ENCODE measurements around the gene PPARD.

GRCh38 chr6:35425284-35425683 is 82.9 kb downstream of the PPARD start:
- no peak for TF ChIP-seq CTCF (IDR thresholded peaks at IDR 0.05 in 2 of 3, conservative IDR thresholded peaks at IDR 0.05 in 1 of 3; ENCODE audit: borderline replicate concordance in 1 of 3, insufficient read depth in 1 of 3, low read depth in 2 of 3, low read length in 2 of 3)
- no peak for TF ChIP-seq EZH2 (IDR thresholded peaks at IDR 0.05)
- no peak for TF ChIP-seq CEBPB (IDR thresholded peaks at IDR 0.05; ENCODE audit: low read depth)
- TF ChIP-seq ELF1 (IDR thresholded peaks at IDR 0.05; ENCODE audit: borderline replicate concordance, low read depth), result no peak
- no peak for TF ChIP-seq POLR2AphosphoS5 (IDR thresholded peaks at IDR 0.05; ENCODE audit: low read depth, low read length)
- no peak for TF ChIP-seq FOSL1 (IDR thresholded peaks at IDR 0.05; ENCODE audit: low read depth)
- TF ChIP-seq POLR2A (IDR thresholded peaks at IDR 0.05; ENCODE audit: borderline replicate concordance, extremely low read depth, insufficient read depth, insufficient read length), result no peak
- TF ChIP-seq REST (IDR thresholded peaks at IDR 0.05; ENCODE audit: low read depth), result no peak
- no peak for TF ChIP-seq EGR1 (IDR thresholded peaks at IDR 0.05; ENCODE audit: low read depth)
- TF ChIP-seq ZBTB33 (IDR thresholded peaks at IDR 0.05; ENCODE audit: extremely low read depth, insufficient replicate concordance, low read length), result no peak
- no peak for TF ChIP-seq TCF7L2 (IDR thresholded peaks at IDR 0.05; ENCODE audit: borderline replicate concordance, extremely low read depth, insufficient read depth, insufficient read length)
- TF ChIP-seq YY1 (IDR thresholded peaks at IDR 0.05; ENCODE audit: extremely low read depth, insufficient replicate concordance, low read depth, low read length), result no peak
- TF ChIP-seq EZH2phosphoT487 (IDR thresholded peaks at IDR 0.05; ENCODE audit: borderline replicate concordance), result no peak
